ENCODE measurements around the gene CNTFR.

GRCh38 chr9:34571481-34571810, 18.1 kb downstream of the CNTFR start:
- TF ChIP-seq CTCF (IDR thresholded peaks at IDR 0.05) (no peak), POLR2AphosphoS5 (IDR thresholded peaks at IDR 0.05) (no peak)
